Endothelial cell of umbilical vein (primary cell): ENCODE data around the gene CNDP1. TPM values are rescaled to one million over a fixed set of nuclear protein-coding genes. Genes with fewer than 3 reads are reported as not detected.

Source experiments
- BruUV-seq: library from RNA; stranded (reverse); fragments of 400-500 nt; replicated peaks from 2 replicates; lab custom pipeline; 2021; lab: Mats Ljungman, UMichigan
- CTCF ChIA-PET: fragments of 300-600, 350-600 bp; sonication (Branson Sonifier 250); formaldehyde crosslinking; loops from one replicate; lab custom pipeline; 2021; ENCODE audit warnings: antibody characterized with exemption, inconsistent platforms; lab: Charles Lee
- POLR2A ChIA-PET: fragments of 300-600, 350-600 bp; sonication (Branson Sonifier 250); formaldehyde crosslinking; loops from one replicate; lab custom pipeline; 2021; ENCODE audit warnings: antibody characterized with exemption, inconsistent platforms; lab: Charles Lee
- DNase-seq: peaks from one replicate; pipeline ENCODE4 v3.0.0-alpha.2; 2011; ENCODE audit warnings: low read depth, low spot score
- FAIRE-seq: peaks from 2 replicates; lab custom pipeline; 2011; peaks lifted over from hg19 to GRCh38; lab: Jason Lieb, UNC
- H2AFZ ChIP-seq: 2 replicates; pipeline ENCODE4 v1.6.0; 2012; ENCODE audit warnings: low read depth, low read length, control low read depth, inconsistent platforms
- H3K27ac ChIP-seq: 2 replicates; pipeline ENCODE4 v1.5.1; 2011; ENCODE audit warnings: low read depth, mild to moderate bottlenecking, control low read depth, low read length, moderate library complexity; ENCODE audit not compliant: insufficient read depth
- H3K27me3 ChIP-seq, 2 experiments: 2 replicates each; pipeline versions ENCODE4 v1.6.0 to v1.6.1; 2011; ENCODE audit warnings: low read length in 2 of 2, mixed read lengths in 1 of 2; ENCODE audit not compliant: control insufficient read depth in 2 of 2, insufficient read depth in 2 of 2
- H3K36me3 ChIP-seq, 2 experiments: 2 replicates in 1 of 2; 3 replicates in 1 of 2; pipeline ENCODE4 v1.5.1; 2011; ENCODE audit warnings: low read length in 2 of 2, mild to moderate bottlenecking in 1 of 2, moderate library complexity in 1 of 2; ENCODE audit not compliant: control insufficient read depth in 2 of 2, insufficient read depth in 2 of 2; ENCODE audit errors: extremely low read depth in 1 of 2
- H3K4me1 ChIP-seq: 3 replicates; pipeline ENCODE4 v1.5.1; 2011; ENCODE audit warnings: mild to moderate bottlenecking, low read length; ENCODE audit not compliant: control insufficient read depth, insufficient read depth; ENCODE audit errors: extremely low read depth
- H3K4me2 ChIP-seq: 2 replicates; pipeline ENCODE4 v1.6.1; 2011; ENCODE audit warnings: low read length, control low read depth, mixed read lengths; ENCODE audit not compliant: insufficient read depth
- H3K4me3 ChIP-seq, 3 experiments: fragments of 200-600 bp in 1 of 3; sonication (generic), shearing (Covaris generic) in 1 of 3; replicated peaks in 1 of 3; 2 replicates each; pipeline ENCODE4 v1.5.1; 2011 to 2016; ENCODE audit warnings: control low read depth in 3 of 3, low read length in 3 of 3, mild to moderate bottlenecking in 2 of 3, inconsistent platforms in 1 of 3, low read depth in 1 of 3, moderate library complexity in 1 of 3; ENCODE audit not compliant: insufficient read depth in 1 of 3
- H3K79me2 ChIP-seq: 2 replicates; pipeline ENCODE4 v1.6.0; 2012; ENCODE audit warnings: low read length, inconsistent platforms; ENCODE audit not compliant: control insufficient read depth, insufficient read depth
- H3K9ac ChIP-seq: replicated peaks from 2 replicates; pipeline ENCODE3; 2011; ENCODE audit warnings: low read length, control low read depth; ENCODE audit not compliant: insufficient read depth; ENCODE audit errors: extremely low read depth
- H3K9me1 ChIP-seq: replicated peaks from 3 replicates; pipeline ENCODE4 v1.6.0; 2011; ENCODE audit warnings: mild to moderate bottlenecking, low read length; ENCODE audit not compliant: control insufficient read depth, insufficient read depth; ENCODE audit errors: extremely low read depth
- H3K9me3 ChIP-seq: replicated peaks from 2 replicates; pipeline ENCODE4 v1.5.1; 2012; ENCODE audit warnings: low read length, inconsistent platforms; ENCODE audit not compliant: control insufficient read depth, insufficient read depth
- H4K20me1 ChIP-seq: replicated peaks from 2 replicates; pipeline ENCODE3; 2011; ENCODE audit warnings: mild to moderate bottlenecking, low read length; ENCODE audit not compliant: control insufficient read depth, insufficient read depth; ENCODE audit errors: extremely low read depth
- EZH2 ChIP-seq: IDR thresholded peaks from 2 replicates; pipeline ENCODE4 v1.6.1; 2012; ENCODE audit warnings: borderline replicate concordance, low read depth, mild to moderate bottlenecking, moderate library complexity, low read length, inconsistent platforms; ENCODE audit not compliant: severe bottlenecking
- FOS ChIP-seq: IDR thresholded peaks from 2 replicates; pipeline ENCODE4 v1.6.1; 2011; ENCODE audit warnings: mild to moderate bottlenecking, low read length, moderate library complexity, borderline replicate concordance; ENCODE audit not compliant: insufficient read depth
- GATA2 ChIP-seq: IDR thresholded peaks from 2 replicates; pipeline ENCODE4 v1.7.0; 2011; ENCODE audit warnings: low read depth, mild to moderate bottlenecking, moderate library complexity, mixed read lengths, low read length; ENCODE audit not compliant: insufficient read length, insufficient read depth
- JUN ChIP-seq: IDR thresholded peaks from 2 replicates; pipeline ENCODE4 v1.6.1; 2011; ENCODE audit warnings: borderline replicate concordance, low read depth; ENCODE audit not compliant: insufficient read length, insufficient read depth
- MYC ChIP-seq: IDR thresholded peaks from one replicate; pipeline ENCODE4 v1.6.1; 2011; ENCODE audit warnings: mild to moderate bottlenecking, low read depth, low read length
- POLR2A ChIP-seq: IDR thresholded peaks from 2 replicates; pipeline ENCODE4 v1.6.1; 2012; ENCODE audit warnings: low read depth, mild to moderate bottlenecking, control low read depth, low read length
- POLR2AphosphoS5 ChIP-seq: IDR thresholded peaks from 2 replicates; pipeline ENCODE4 v1.6.1; 2012; ENCODE audit warnings: low read depth, mild to moderate bottlenecking, control low read depth, low read length, moderate library complexity; ENCODE audit not compliant: insufficient read depth
- dilution Hi-C: fragments of 300-500 bp; cut with MboI; formaldehyde crosslinking; loops from one replicate; pipeline ENCODE4 v1.15.0; 2019; ENCODE audit warnings: low sequenced_read_pairs; ENCODE audit not compliant: extremely low pct_ligation_motif_present
- intact Hi-C: fragments of 100-400 bp; cut with micrococcal nuclease; formaldehyde crosslinking; loops from one replicate; pipeline ENCODE4 v1.10.0; 2022
- polyA plus RNA-seq, 4 experiments: library from polyadenylated mRNA; depleted of rRNA in 3 of 4; stranded (reverse) in 3 of 4; unstranded in 1 of 4; fragments of >200 nt; gene quantifications; 2 replicates each; pipeline versions ENCODE4 v1.2.1 to v1.2.3, GENCODE V29; 2011 to 2012; ENCODE audit warnings: missing spikeins in 1 of 4
- total RNA-seq: library from RNA; stranded (reverse); gene quantifications from 2 replicates; pipeline ENCODE4 v1.2.3, GENCODE V29; 2021
- TF ChIP-seq, protein P1 (sequence below): IDR thresholded peaks from 2 replicates; pipeline ENCODE4 v1.6.1; 2011; ENCODE audit not compliant: insufficient read depth, insufficient read length
- TF ChIP-seq, protein P2 (sequence below), 2 donors: IDR thresholded peaks; 1 replicate in 1 of 2; 2 replicates in 1 of 2; pipeline ENCODE4 v1.5.1; 2011; ENCODE audit warnings: low read length in 2 of 2, mild to moderate bottlenecking in 2 of 2, moderate library complexity in 2 of 2, control low read depth in 1 of 2, inconsistent platforms in 1 of 2, low read depth in 1 of 2; ENCODE audit not compliant: insufficient read depth in 1 of 2; ENCODE audit errors: extremely low read depth in 1 of 2

Gene CNDP1
- total and polyA plus RNA-seq, 2 donors (not counting 3 experiments of a cell fraction or from before 2014, with no cell fraction given), result not detected

DNA sequence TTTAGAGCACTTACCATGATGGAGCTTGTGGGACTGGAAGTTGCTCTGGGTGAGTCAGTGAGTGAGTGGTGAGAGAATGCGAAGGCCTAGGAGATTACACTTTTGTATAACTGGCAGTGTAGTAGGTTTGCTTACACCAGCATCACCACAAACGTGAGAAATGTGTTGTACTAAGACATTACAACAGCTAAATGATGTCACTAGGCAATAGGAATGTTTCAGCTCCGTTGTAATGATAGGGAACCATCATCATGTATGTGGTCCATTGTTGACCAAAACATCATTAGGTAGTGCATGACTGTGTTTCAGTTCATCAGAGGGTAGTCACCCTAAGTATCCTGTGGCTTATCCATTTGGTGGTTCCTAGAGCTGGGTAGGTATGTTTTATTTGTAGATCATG, 75.2 kb downstream of the CNDP1 start:
- intact Hi-C loops, result no loop called here
- no TSS peak for BruUV-seq
- no peak for FAIRE-seq

More for the DNA sequence above, 75.2 kb downstream of the CNDP1 start:
- H3K27me3 ChIP-seq, result no peaks in the 10 kb centered on the region
- H3K4me3 ChIP-seq, result no peak overlapping the region
- H3K79me2 ChIP-seq, result peaks cover 27% of the 10 kb centered on the region
- no peak overlapping the region for H2AFZ ChIP-seq
- no peaks in the 10 kb centered on the region for H3K9me1 ChIP-seq
- ChIA-PET POLR2A (no interaction called here), CTCF (interaction anchor here (1.0 kb wide), 1 partner anchor 11 kb away, joined by 3 read pairs; no protein-coding TSS in a partner anchor)
- TF ChIP-seq FOS, result no peak
- TF ChIP-seq POLR2A, result no peak
- TF ChIP-seq JUN, result no peak
- TF ChIP-seq GATA2, result no peak
- TF ChIP-seq POLR2AphosphoS5, result no peak
- TF ChIP-seq MYC, result no peak
- TF ChIP-seq, protein P1, sequence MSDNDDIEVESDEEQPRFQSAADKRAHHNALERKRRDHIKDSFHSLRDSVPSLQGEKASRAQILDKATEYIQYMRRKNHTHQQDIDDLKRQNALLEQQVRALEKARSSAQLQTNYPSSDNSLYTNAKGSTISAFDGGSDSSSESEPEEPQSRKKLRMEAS, result no peak
- TF ChIP-seq EZH2, result no peak
- TF ChIP-seq, protein P2, sequence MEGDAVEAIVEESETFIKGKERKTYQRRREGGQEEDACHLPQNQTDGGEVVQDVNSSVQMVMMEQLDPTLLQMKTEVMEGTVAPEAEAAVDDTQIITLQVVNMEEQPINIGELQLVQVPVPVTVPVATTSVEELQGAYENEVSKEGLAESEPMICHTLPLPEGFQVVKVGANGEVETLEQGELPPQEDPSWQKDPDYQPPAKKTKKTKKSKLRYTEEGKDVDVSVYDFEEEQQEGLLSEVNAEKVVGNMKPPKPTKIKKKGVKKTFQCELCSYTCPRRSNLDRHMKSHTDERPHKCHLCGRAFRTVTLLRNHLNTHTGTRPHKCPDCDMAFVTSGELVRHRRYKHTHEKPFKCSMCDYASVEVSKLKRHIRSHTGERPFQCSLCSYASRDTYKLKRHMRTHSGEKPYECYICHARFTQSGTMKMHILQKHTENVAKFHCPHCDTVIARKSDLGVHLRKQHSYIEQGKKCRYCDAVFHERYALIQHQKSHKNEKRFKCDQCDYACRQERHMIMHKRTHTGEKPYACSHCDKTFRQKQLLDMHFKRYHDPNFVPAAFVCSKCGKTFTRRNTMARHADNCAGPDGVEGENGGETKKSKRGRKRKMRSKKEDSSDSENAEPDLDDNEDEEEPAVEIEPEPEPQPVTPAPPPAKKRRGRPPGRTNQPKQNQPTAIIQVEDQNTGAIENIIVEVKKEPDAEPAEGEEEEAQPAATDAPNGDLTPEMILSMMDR (IDR thresholded peaks at IDR 0.05; ENCODE audit: extremely low read depth in 1 of 2, insufficient read depth in 1 of 2, low read depth in 1 of 2, low read length in 2 of 2), result no peak
- no peak overlapping the region for H3K4me2 ChIP-seq
- H3K36me3 ChIP-seq, result no peaks in the 10 kb centered on the region
- DNase-seq, result no peak
- H3K9me3 ChIP-seq, result no peaks in the 10 kb centered on the region
- no peak overlapping the region for H3K27ac ChIP-seq
- H3K4me1 ChIP-seq, result no peaks in the 10 kb centered on the region
- dilution Hi-C loops, result no loop called here
- H4K20me1 ChIP-seq, result no peaks in the 10 kb centered on the region
- no peak overlapping the region for H3K9ac ChIP-seq
